Measurements from ENCODE around the gene PPP1R27. TPM values are rescaled to one million over a fixed set of nuclear protein-coding genes. Genes with fewer than 3 reads are reported as not detected.
A peak's percentile ranks its signal among the peaks of the same experiment; 100 is the strongest.

PPP1R27 gene
- total RNA-seq, 2 donors from 2014 or later = not detected

- intact Hi-C loops (cut with DNase I) = no loop called here
- no peaks in the 10 kb centered on the region for H3K27me3 ChIP-seq
- no peak for ATAC-seq
- peak in 3 of 4 donors; percentile 51 to 66 (median 57) for DNase-seq
- 29 to 48% methylated on average over 17 to 30 of the region's 30 CpGs for WGBS, 2 donors
- no peaks in the 10 kb centered on the region for H3K9me3 ChIP-seq
- peaks cover 3% of the 10 kb centered on the region in 2 donors for H3K36me3 ChIP-seq (replicated peaks in 1 of 2; ENCODE audit: insufficient read depth in 1 of 2, low read depth in 2 of 2)
- TF ChIP-seq POLR2A (IDR thresholded peaks at IDR 0.05) (peak in 2 of 3 donors; percentile 25 to 42), CTCF (IDR thresholded peaks at IDR 0.05) (no peak)
- H3K4me3 ChIP-seq = peak overlapping the region; percentile 85 to 86
- peaks cover 72% of the 10 kb centered on the region for H3K4me1 ChIP-seq
- H3K27ac ChIP-seq = peak overlapping the region; percentile 12 to 96 (median 92)
Observed at GRCh38 chr17:81858170-81858966, 23.5 kb upstream of the PPP1R27 start.

DNA sequence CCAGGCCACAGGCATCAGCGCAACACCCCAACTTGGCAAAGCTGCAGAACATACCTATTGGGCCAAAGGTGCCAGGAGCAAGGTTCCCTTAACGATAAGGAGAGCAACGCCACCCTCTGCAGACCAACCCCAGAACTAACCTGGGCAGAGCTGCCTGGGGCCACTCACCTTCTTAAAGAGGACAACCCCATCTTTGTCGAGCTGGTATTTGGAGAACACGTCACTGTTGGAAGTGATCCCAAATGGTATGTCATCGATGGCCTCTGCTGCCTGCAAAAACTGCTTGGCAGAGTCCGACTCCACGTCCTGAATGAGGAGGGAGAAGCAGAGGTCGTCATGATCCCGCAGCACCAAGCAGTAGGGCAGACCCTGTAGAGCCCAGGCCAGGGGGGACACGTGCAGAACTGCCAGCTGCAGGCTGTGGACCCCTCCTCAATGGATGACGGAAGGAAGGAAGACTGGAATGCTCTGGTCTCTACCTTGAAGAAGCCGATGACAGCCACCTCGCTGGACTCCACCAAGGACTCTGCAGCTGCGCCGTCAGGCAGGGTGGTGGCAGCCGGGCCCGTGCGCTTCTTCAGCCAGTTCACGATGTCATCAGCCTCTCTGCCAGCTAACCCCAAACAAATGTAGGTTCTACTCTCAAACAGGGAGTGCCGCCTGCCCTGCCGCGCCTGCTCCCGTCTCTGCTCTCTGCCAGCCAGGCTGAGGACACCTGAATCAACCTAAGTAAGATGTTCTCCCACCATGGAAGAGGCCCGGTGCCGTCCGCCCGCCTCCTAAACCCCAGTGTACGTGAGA is 20.3 kb upstream of the PPP1R27 start:
- Histone ChIP-seq H3K36me3 (replicated peaks in 1 of 2; ENCODE audit: insufficient read depth in 1 of 2, low read depth in 2 of 2) (peaks cover 12 to 22% of the 10 kb centered on the region in 2 donors), H3K9me3 (no peaks in the 10 kb centered on the region), H3K4me1 (peaks cover 63% of the 10 kb centered on the region), H3K4me3 (no peak overlapping the region), H3K27ac (peak overlapping the region; percentile 20 to 95 (median 47)), H3K27me3 (no peaks in the 10 kb centered on the region)
- intact Hi-C loops (cut with DNase I) = no loop called here
- ATAC-seq (peak; percentile 63), DNase-seq (peak; percentile 79 to 90 (median 85))
- 40% methylated on average over 7 to 29 of the region's 29 CpGs for WGBS, 2 donors
- TF ChIP-seq CTCF (IDR thresholded peaks at IDR 0.05) = peak in 4 of 7 experiments; percentile 47 to 58 (median 54)
- peak in 2 of 3 donors; percentile 28 to 50 for TF ChIP-seq POLR2A (IDR thresholded peaks at IDR 0.05)

- H3K4me1 ChIP-seq = peaks cover 46% of the 10 kb centered on the region
- intact Hi-C loops (cut with DNase I) = no loop called here
- no peak overlapping the region for H3K27ac ChIP-seq
- no peaks in the 10 kb centered on the region for H3K27me3 ChIP-seq
- DNase-seq = no peak
- peaks cover 13 to 27% of the 10 kb centered on the region in 2 donors for H3K36me3 ChIP-seq (replicated peaks in 1 of 2; ENCODE audit: insufficient read depth in 1 of 2, low read depth in 2 of 2)
- no peak for ATAC-seq
- no peaks in the 10 kb centered on the region for H3K9me3 ChIP-seq
- H3K4me3 ChIP-seq = no peak overlapping the region
- 67 to 91% methylated on average over 3 to 12 of the region's 12 CpGs for WGBS, 2 donors
- TF ChIP-seq CTCF (IDR thresholded peaks at IDR 0.05) (no peak), POLR2A (IDR thresholded peaks at IDR 0.05) (no peak)
Observed at GRCh38 chr17:81852237-81852636, 17.4 kb upstream of the PPP1R27 start.

DNA sequence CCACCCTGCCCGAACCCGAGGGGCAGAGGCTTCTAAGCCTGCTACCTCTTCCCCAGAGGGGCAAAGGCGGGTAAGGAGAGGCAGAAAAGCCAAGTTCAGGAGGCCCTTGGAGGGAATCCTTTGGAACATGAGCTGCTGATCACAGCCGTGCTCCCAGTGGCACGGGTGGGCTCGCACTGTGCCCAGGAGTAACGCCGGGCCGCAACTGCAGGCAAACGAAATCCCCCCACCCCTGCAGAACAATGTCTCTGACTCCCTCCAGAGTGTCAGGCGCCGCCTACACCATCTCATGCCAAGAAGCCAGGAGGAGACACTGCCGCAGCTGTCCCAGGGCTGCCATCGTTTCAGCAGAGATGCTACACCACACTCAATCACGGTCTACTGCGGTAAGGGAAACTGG is 16.6 kb upstream of the PPP1R27 start:
- H3K27me3 ChIP-seq = no peaks in the 10 kb centered on the region
- no peak overlapping the region for H3K27ac ChIP-seq
- H3K4me3 ChIP-seq = no peak overlapping the region
- ATAC-seq (no peak), DNase-seq (no peak)
- H3K36me3 ChIP-seq (replicated peaks in 1 of 2; ENCODE audit: insufficient read depth in 1 of 2, low read depth in 2 of 2) = peaks cover 18 to 34% of the 10 kb centered on the region in 2 donors
- WGBS, 2 donors = 86 to 90% methylated on average over 2 to 16 of the region's 16 CpGs
- intact Hi-C loops (cut with DNase I) = no loop called here
- TF ChIP-seq CTCF (IDR thresholded peaks at IDR 0.05) (no peak), POLR2A (IDR thresholded peaks at IDR 0.05) (no peak)
- H3K9me3 ChIP-seq = no peaks in the 10 kb centered on the region
- H3K4me1 ChIP-seq = peaks cover 41% of the 10 kb centered on the region

Measured in body of pancreas (tissue), 4 donors.